SU-DHL-6 (cell line): ENCODE results near the gene EPHA6.

Experiments
- CTCF ChIP-seq: fragments of 200-600 bp; sonication (generic); IDR thresholded peaks from one replicate; pipeline ENCODE4 v1.5.1; 2017; ENCODE audit warnings: antibody characterized with exemption, mild to moderate bottlenecking, low read length, moderate library complexity; ENCODE audit not compliant: insufficient read depth, poor library complexity, severe bottlenecking
- EZH2phosphoT487 ChIP-seq: fragments of 200-600 bp; sonication (generic), shearing (Covaris generic); conservative IDR thresholded peaks from 2 replicates; pipeline ENCODE4 v1.6.1; 2018; ENCODE audit warnings: mild to moderate bottlenecking, antibody characterized with exemption, low read length, moderate library complexity, mixed read lengths

- no peak for TF ChIP-seq CTCF
- no peak for TF ChIP-seq EZH2phosphoT487
Observed at GRCh38 chr3:97720417-97720816, 906.0 kb downstream of the EPHA6 start.
